Mucosa of descending colon (tissue), 3 donors: Measurements from ENCODE around the gene OASL. TPM values are rescaled to one million over a fixed set of nuclear protein-coding genes. Genes with fewer than 3 reads are reported as not detected.

Experiments used
- ATAC-seq: fragments of 200-7000 bp; cut with Tn5 transposase; one replicate; pipeline ENCODE4 v1.9.1; 2020; ENCODE audit warnings: mild to moderate bottlenecking, moderate library complexity
- DNase-seq, 3 donors: peaks; one replicate each; pipeline ENCODE4 v3.0.0-alpha.2; 2020
- H3K36me3 ChIP-seq: fragments of 200-600 bp; one replicate; pipeline ENCODE4 v1.8.0; 2021; ENCODE audit warnings: low read depth, mild to moderate bottlenecking
- H3K4me1 ChIP-seq: fragments of 200-600 bp; one replicate; pipeline ENCODE4 v1.8.0; 2021; ENCODE audit warnings: low read depth, mild to moderate bottlenecking
- H3K4me3 ChIP-seq: fragments of 200-600 bp; one replicate; pipeline ENCODE4 v1.8.0; 2021; ENCODE audit warnings: mild to moderate bottlenecking
- H3K9me3 ChIP-seq: fragments of 200-600 bp; one replicate; pipeline ENCODE4 v1.8.0; 2021; ENCODE audit warnings: mild to moderate bottlenecking
- intact Hi-C, 2 donors: fragments of 100-400 bp; cut with DNase I in 1 of 2; cut with micrococcal nuclease in 1 of 2; formaldehyde crosslinking; loops; one replicate each; pipeline versions ENCODE4 v1.11.0 to v1.11.1; 2022; cut with DNase I, micrococcal nuclease
- total RNA-seq, 3 donors: library from RNA; stranded (reverse); fragmentation: NEBNext Ultra II Directional in 2 of 3; extraction: Animal tissue kit (Norgen Biotek cat#: 25700) in 2 of 3; gene quantifications; one replicate each; pipeline versions ENCODE4 v1.2.1 to v1.2.4, GENCODE V29; 2021 to 2023
- TF ChIP-seq, protein P1 (sequence below): fragments of 200-600 bp; IDR thresholded peaks from one replicate; pipeline ENCODE4 v1.8.0; 2022; ENCODE audit warnings: antibody characterized with exemption, mild to moderate bottlenecking
- donor health status: DM: no; HTN: no; CAD: no; lungs with moderate emphysema.
- donor health status: DM: no; HTN: no; CAD: no.
- donor health status: DM: no; HTN: yes; CAD: no.

Gene OASL
- total RNA-seq, 3 donors from 2014 or later = 3.7 to 32.4 (median 10.2) TPM

DNA sequence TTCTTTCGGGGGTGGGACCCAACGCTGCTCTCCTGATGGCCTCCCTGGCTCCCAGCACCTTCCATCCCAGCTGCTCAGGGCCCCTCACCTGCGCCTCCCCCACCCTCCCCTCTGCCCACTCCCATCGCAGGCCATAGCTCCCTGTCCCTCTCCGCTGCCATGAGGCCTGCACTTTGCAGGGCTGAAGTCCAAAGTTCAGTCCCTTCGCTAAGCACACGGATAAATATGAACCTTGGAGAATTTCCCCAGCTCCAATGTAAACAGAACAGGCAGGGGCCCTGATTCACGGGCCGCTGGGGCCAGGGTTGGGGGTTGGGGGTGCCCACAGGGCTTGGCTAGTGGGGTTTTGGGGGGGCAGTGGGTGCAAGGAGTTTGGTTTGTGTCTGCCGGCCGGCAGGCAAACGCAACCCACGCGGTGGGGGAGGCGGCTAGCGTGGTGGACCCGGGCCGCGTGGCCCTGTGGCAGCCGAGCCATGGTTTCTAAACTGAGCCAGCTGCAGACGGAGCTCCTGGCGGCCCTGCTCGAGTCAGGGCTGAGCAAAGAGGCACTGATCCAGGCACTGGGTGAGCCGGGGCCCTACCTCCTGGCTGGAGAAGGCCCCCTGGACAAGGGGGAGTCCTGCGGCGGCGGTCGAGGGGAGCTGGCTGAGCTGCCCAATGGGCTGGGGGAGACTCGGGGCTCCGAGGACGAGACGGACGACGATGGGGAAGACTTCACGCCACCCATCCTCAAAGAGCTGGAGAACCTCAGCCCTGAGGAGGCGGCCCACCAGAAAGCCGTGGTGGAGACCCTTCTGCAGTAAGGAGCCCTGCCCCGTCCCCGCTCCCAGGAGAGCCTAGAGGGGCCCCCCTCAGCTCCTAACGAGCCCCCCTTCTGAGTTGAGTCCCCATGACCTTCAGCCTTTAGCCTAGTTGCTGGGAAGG, 60.5 kb downstream of the OASL start, which contains the start of gene HNF1A:
TSS of gene HNF1A (plus strand) at position 248 of the 924 bp plus-strand sequence. CDS start at position 474, 226 bp downstream.
- peak; percentile 78 for ATAC-seq
- DNase-seq = peak; percentile 71 to 77 (median 76)
- Histone ChIP-seq H3K4me1 (no peaks in the 10 kb centered on the region), H3K36me3 (no peaks in the 10 kb centered on the region), H3K4me3 (peak within 1 kb of the TSS; percentile 45), H3K9me3 (no peaks in the 10 kb centered on the region)
- TF ChIP-seq, protein P1, sequence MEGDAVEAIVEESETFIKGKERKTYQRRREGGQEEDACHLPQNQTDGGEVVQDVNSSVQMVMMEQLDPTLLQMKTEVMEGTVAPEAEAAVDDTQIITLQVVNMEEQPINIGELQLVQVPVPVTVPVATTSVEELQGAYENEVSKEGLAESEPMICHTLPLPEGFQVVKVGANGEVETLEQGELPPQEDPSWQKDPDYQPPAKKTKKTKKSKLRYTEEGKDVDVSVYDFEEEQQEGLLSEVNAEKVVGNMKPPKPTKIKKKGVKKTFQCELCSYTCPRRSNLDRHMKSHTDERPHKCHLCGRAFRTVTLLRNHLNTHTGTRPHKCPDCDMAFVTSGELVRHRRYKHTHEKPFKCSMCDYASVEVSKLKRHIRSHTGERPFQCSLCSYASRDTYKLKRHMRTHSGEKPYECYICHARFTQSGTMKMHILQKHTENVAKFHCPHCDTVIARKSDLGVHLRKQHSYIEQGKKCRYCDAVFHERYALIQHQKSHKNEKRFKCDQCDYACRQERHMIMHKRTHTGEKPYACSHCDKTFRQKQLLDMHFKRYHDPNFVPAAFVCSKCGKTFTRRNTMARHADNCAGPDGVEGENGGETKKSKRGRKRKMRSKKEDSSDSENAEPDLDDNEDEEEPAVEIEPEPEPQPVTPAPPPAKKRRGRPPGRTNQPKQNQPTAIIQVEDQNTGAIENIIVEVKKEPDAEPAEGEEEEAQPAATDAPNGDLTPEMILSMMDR = no peak
- intact Hi-C loops = no loop called here

DNA sequence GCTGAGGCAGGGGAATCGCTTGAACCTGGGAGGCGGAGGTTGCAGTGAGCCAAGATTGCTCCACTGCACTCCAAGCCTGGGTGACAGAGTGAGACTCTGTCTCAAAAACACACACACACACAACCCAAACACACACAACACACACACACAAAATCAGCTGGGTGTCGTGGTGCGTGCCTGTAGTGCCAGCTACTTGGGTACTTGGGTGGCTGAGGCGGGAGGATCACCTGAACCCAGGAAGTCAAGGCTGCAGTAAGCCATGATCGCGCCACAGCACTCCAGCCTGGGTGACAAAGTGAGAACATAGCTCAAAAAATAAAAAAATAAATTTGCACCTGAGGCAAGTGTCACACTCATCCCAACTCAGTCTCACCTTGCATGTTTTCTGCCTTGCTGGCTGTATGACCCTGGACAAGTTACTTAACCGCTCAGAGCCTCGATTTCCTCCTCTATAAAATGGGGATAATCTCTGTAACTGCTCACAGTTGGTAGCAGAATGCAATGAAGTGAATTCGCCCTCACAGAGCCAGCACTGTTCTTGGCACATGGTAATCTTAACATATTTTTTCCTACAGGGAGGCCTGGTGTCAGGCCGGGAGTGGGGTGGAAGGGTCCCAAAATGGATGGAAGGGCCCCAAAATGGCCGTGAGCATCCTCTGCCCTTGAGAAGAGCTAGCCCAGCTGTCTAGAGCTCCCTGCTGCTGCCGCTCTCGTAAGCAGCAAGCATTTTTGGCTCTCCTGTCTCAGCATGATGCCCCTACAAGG, 61.3 kb downstream of the OASL start:
- TF ChIP-seq, protein P1 = no peak
- peak; percentile 0 for ATAC-seq
- no peak overlapping the region for H3K4me3 ChIP-seq

DNA sequence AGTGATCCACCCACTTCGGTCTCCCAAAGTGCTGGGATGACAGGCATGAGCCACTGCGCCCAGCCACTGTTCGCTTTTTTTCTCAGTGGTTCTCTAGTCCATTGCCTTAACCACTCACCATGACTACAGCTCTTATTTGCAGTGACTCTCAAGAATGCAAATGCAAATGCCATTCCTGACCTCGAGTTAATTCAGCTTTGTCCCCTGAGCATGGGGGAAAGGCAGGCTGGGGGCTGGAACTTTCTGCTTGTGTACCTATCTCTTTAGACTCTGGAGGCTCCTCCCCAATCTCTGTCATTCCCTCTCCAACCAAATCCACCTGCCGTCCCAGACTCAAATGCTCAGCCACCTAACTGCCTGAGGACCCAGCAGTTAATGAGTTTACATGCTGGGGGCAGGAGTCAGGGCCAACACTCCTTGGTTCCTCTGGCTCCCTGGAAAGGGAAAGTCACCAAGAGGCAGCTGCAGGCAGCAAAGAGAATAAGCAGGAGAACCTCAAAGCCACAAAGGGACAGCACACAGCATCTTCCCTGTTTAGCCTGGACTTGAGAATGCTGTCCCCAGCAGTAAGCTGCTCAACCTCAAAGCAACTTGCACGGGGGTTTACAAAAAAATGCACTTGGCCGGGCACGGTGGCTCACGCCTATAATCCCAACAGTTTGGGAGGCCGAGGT, 66.0 kb downstream of the OASL start:
- TF ChIP-seq, protein P1 = no peak
- no peaks in the 10 kb centered on the region for H3K36me3 ChIP-seq
- no peaks in the 10 kb centered on the region for H3K4me1 ChIP-seq
- DNase-seq (peak in 1 of 3 donors; percentile 23), ATAC-seq (peak; percentile 39)
- H3K4me3 ChIP-seq = no peak overlapping the region
- no peaks in the 10 kb centered on the region for H3K9me3 ChIP-seq
- intact Hi-C loops = no loop called here

More for the DNA sequence above, 61.3 kb downstream of the OASL start:
- Histone ChIP-seq H3K9me3 (no peaks in the 10 kb centered on the region), H3K4me1 (no peaks in the 10 kb centered on the region), H3K36me3 (no peaks in the 10 kb centered on the region)
- peak in 1 of 3 donors; percentile 42 for DNase-seq
- intact Hi-C loops = no loop called here

DNA sequence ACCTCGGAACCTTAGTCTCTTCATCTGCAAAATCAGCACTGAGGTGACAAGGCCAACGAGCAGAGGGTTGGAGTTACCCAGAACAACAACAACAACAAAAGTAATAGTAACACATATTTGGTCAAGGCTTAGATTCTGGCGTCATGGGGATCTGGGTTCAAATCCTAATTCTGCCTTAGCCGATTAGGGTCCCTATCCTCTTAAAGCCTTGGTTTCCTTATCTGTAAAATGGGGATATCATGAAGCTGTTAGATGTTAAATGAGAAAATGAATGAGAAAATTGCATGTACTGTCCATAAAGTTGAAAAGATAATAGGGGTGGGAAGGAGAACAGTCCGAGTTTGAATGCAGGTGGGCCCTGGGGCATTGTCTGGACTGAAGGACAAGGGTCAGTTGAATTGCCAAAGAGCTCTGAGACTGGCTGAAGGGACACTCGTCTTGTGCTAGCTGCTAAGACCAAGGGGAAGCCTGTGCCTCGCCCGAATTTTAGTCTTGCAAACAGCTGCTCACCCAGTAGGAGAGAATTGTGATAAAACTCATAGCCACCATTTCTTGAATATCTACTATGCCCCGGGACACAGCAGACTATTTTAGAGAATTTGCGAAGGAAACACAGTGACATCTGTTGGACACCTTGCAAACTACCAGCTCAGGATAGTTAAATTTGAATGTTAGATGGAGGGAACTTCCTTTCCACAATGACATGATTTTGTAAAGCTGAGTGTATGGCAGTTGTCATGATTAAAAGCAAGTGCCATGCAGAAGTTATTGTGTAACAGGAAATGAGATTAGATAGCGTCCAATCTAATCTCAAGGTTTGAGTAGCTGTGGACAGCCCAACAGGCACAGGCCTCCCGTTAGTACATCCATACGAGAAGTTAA, 67.5 kb downstream of the OASL start:
- TF ChIP-seq, protein P1 = peak; percentile 59
- Histone ChIP-seq H3K9me3 (no peaks in the 10 kb centered on the region), H3K4me3 (no peak overlapping the region), H3K4me1 (no peaks in the 10 kb centered on the region), H3K36me3 (no peaks in the 10 kb centered on the region)
- DNase-seq = peak; percentile 19 to 53 (median 22)
- intact Hi-C loops = no loop called here
- peak; percentile 83 for ATAC-seq
